Measurements from ENCODE around the gene CCSAP. TPM values are rescaled to one million over a fixed set of nuclear protein-coding genes. Genes with fewer than 3 reads are reported as not detected.
A peak's percentile ranks its signal among the peaks of the same experiment; 100 is the strongest.

The CCSAP gene
- total RNA-seq, 1 donor from 2014 or later: 8.9 TPM

GRCh38 chr1:229283183-229283611 lies 59.6 kb downstream of the CCSAP start:
- TF ChIP-seq, protein P1, sequence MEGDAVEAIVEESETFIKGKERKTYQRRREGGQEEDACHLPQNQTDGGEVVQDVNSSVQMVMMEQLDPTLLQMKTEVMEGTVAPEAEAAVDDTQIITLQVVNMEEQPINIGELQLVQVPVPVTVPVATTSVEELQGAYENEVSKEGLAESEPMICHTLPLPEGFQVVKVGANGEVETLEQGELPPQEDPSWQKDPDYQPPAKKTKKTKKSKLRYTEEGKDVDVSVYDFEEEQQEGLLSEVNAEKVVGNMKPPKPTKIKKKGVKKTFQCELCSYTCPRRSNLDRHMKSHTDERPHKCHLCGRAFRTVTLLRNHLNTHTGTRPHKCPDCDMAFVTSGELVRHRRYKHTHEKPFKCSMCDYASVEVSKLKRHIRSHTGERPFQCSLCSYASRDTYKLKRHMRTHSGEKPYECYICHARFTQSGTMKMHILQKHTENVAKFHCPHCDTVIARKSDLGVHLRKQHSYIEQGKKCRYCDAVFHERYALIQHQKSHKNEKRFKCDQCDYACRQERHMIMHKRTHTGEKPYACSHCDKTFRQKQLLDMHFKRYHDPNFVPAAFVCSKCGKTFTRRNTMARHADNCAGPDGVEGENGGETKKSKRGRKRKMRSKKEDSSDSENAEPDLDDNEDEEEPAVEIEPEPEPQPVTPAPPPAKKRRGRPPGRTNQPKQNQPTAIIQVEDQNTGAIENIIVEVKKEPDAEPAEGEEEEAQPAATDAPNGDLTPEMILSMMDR (IDR thresholded peaks at IDR 0.05): no peak
- H3K4me1 Mint-ChIP-seq (ENCODE audit: low read depth): peaks cover 41% of the 10 kb centered on the region
- no peak overlapping the region for H3K4me3 Mint-ChIP-seq (ENCODE audit: unreplicated experiment)
- H3K27me3 Mint-ChIP-seq (ENCODE audit: low read depth): no peaks in the 10 kb centered on the region
- no peak overlapping the region for H3K27ac Mint-ChIP-seq (ENCODE audit: unreplicated experiment)
- DNase-seq (ENCODE audit: low spot score): no peak
- peaks cover 3% of the 10 kb centered on the region for H3K9me3 Mint-ChIP-seq (ENCODE audit: low read depth)
- peaks cover 4% of the 10 kb centered on the region for H3K36me3 Mint-ChIP-seq (ENCODE audit: low read depth)

DNA sequence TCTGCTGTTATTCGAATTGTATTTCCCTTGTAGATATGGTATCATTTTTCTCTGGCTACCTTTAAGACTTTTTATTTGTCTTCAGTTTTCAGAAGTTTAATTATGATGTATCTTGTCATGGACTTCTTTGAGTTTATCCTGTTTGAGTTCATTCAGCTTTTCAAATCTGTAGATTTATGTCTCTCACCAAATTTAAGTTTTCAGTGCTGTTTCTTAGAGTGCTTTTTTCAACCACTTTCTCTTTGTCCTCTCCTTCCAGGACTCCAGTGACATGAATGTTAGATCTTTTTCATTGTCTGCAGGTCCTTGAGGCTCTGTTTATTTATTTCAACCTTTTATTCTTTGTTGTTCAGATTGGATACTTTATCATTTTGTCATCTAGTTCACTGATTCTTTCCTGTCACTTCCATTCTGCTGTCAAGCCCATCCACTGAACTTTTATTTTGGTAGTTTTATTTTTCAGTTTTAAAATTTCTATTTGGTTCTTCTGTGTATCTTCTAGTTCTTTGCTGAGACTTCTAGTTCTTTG lies 60.5 kb downstream of the CCSAP start:
- Mint-ChIP-seq H3K9me3 (ENCODE audit: low read depth) (peaks cover 3% of the 10 kb centered on the region), H3K27me3 (ENCODE audit: low read depth) (no peaks in the 10 kb centered on the region), H3K4me1 (ENCODE audit: low read depth) (peaks cover 37% of the 10 kb centered on the region), H3K4me3 (ENCODE audit: unreplicated experiment) (no peak overlapping the region), H3K27ac (ENCODE audit: unreplicated experiment) (peak overlapping the region; percentile 13), H3K36me3 (ENCODE audit: low read depth) (peaks cover 4% of the 10 kb centered on the region)
- DNase-seq (ENCODE audit: low spot score): no peak
- TF ChIP-seq, protein P1 (IDR thresholded peaks at IDR 0.05): no peak

GRCh38 chr1:229281339-229281926 lies 61.4 kb downstream of the CCSAP start:
- DNase-seq (ENCODE audit: low spot score): no peak
- Mint-ChIP-seq H3K4me3 (ENCODE audit: unreplicated experiment) (no peak overlapping the region), H3K27me3 (ENCODE audit: low read depth) (no peaks in the 10 kb centered on the region), H3K4me1 (ENCODE audit: low read depth) (peaks cover 33% of the 10 kb centered on the region), H3K27ac (ENCODE audit: unreplicated experiment) (peak overlapping the region; percentile 49), H3K36me3 (ENCODE audit: low read depth) (peaks cover 4% of the 10 kb centered on the region), H3K9me3 (ENCODE audit: low read depth) (peaks cover 3% of the 10 kb centered on the region)
- TF ChIP-seq, protein P1 (IDR thresholded peaks at IDR 0.05): no peak

DNA sequence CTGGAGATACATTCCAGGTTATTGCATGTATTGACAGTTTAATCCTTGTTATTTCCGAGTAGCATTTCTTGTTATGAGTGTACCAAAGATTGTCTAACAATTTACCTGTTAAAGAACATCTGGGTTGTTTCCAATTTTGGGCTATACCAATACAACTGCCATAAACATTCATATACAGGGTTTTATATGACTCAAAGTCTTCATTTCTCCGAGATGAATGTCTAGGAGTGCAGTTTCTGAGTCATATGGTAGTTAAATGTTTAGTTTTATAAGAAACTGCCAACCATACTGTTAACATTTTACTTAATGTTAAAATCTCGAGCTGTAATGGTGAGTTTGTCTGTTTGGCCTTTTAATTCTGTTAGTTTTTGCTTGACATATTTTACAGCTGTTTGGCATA lies 61.9 kb downstream of the CCSAP start:
- H3K4me1 Mint-ChIP-seq (ENCODE audit: low read depth): peaks cover 31% of the 10 kb centered on the region
- H3K9me3 Mint-ChIP-seq (ENCODE audit: low read depth): peaks cover 3% of the 10 kb centered on the region
- no peaks in the 10 kb centered on the region for H3K27me3 Mint-ChIP-seq (ENCODE audit: low read depth)
- TF ChIP-seq, protein P1 (IDR thresholded peaks at IDR 0.05): no peak
- peak overlapping the region; percentile 49 for H3K27ac Mint-ChIP-seq (ENCODE audit: unreplicated experiment)
- H3K36me3 Mint-ChIP-seq (ENCODE audit: low read depth): peaks cover 4% of the 10 kb centered on the region
- no peak for DNase-seq (ENCODE audit: low spot score)
- H3K4me3 Mint-ChIP-seq (ENCODE audit: unreplicated experiment): no peak overlapping the region

- TF ChIP-seq, protein P1 (IDR thresholded peaks at IDR 0.05): no peak
- Mint-ChIP-seq H3K27me3 (ENCODE audit: low read depth) (no peaks in the 10 kb centered on the region), H3K36me3 (ENCODE audit: low read depth) (peaks cover 4% of the 10 kb centered on the region), H3K9me3 (ENCODE audit: low read depth) (peaks cover 3% of the 10 kb centered on the region), H3K4me3 (ENCODE audit: unreplicated experiment) (no peak overlapping the region), H3K27ac (ENCODE audit: unreplicated experiment) (no peak overlapping the region), H3K4me1 (ENCODE audit: low read depth) (peaks cover 30% of the 10 kb centered on the region)
- DNase-seq (ENCODE audit: low spot score): no peak
These were observed 62.6 kb downstream of the CCSAP start for GRCh38 chr1:229280037-229280828.
